Measurements from ENCODE around the gene RGP1. TPM values are rescaled to one million over a fixed set of nuclear protein-coding genes. Genes with fewer than 3 reads are reported as not detected.

Gene RGP1
- total and polyA plus RNA-seq, 9 of the 15 experiments (the other 6 are each of a cell fraction or from before 2014, with no cell fraction given), result 0.42 to 13.8 (median 6.7) TPM

- POLR2A ChIA-PET, result interaction anchor here (0.6 to 2.5 kb wide), 6 partner anchors 10 to 89 kb away, joined by 3 to 17 read pairs (median 6); no protein-coding TSS in a partner anchor
- H3K79me2 ChIP-seq (ENCODE audit: control insufficient read depth, insufficient read depth, low read length), result no peaks in the 10 kb centered on the region
- peaks cover 3% of the 10 kb centered on the region for H3K9me1 ChIP-seq (ENCODE audit: control insufficient read depth, insufficient read depth, low read length)
- BruUV-seq (replicated peaks), result no TSS peak
- no peak overlapping the region for H3K9ac ChIP-seq (ENCODE audit: insufficient read depth in 1 of 2, low read depth in 2 of 2, low read length in 2 of 2)
- peaks cover 90% of the 10 kb centered on the region; the same call in 2 of the 3 replicates for H3K36me3 ChIP-seq (ENCODE audit: control insufficient read depth, insufficient read depth, low read length)
- no peak overlapping the region for H3K4me3 ChIP-seq
- intact Hi-C loops (cut with micrococcal nuclease), result no loop called here
- CTCF ChIA-PET (ENCODE audit: low intra/inter-chr PET ratio), result no interaction called here
- 92% methylated on average over 18 of the region's 21 CpGs for WGBS (ENCODE audit: insufficient coverage, low coverage, missing lambda C conversion rate)
- no peaks in the 10 kb centered on the region for H3K27me3 ChIP-seq (ENCODE audit: control insufficient read depth in 2 of 2, insufficient read depth in 2 of 2, low read length in 2 of 2)
- no peaks in the 10 kb centered on the region for H4K20me1 ChIP-seq (replicated peaks; ENCODE audit: control insufficient read depth, insufficient read depth, low read length)
- no peaks in the 10 kb centered on the region for H3K9me3 ChIP-seq (replicated peaks; ENCODE audit: control insufficient read depth, insufficient read depth, low read depth, low read length)
- no peak overlapping the region for H2AFZ ChIP-seq (ENCODE audit: low read depth, low read length)
- DNase-seq (ENCODE audit: extremely low read depth in 1 of 4, low spot score in 3 of 4) (no peak), FAIRE-seq (no peak), ATAC-seq (no peak)
- no peak overlapping the region for H3K27ac ChIP-seq (ENCODE audit: extremely low read depth, low read depth, low read length)
- TF ChIP-seq, protein P1, sequence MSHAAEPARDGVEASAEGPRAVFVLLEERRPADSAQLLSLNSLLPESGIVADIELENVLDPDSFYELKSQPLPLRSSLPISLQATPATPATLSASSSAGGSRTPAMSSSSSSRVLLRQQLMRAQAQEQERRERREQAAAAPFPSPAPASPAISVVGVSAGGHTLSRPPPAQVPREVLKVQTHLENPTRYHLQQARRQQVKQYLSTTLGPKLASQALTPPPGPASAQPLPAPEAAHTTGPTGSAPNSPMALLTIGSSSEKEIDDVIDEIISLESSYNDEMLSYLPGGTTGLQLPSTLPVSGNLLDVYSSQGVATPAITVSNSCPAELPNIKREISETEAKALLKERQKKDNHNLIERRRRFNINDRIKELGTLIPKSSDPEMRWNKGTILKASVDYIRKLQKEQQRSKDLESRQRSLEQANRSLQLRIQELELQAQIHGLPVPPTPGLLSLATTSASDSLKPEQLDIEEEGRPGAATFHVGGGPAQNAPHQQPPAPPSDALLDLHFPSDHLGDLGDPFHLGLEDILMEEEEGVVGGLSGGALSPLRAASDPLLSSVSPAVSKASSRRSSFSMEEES (CRISPR knock-in tag; IDR thresholded peaks at IDR 0.05), result no peak
- TF ChIP-seq ERF (CRISPR knock-in tag; IDR thresholded peaks at IDR 0.05) (no peak), TARDBP (IDR thresholded peaks at IDR 0.05) (no peak), HNRNPH1 (optimal IDR thresholded peaks at IDR 0.05; ENCODE audit: low read depth, low read length) (no peak), GTF2A2 (tag; IDR thresholded peaks at IDR 0.05) (no peak), ZNF41 (CRISPR knock-in tag; conservative IDR thresholded peaks at IDR 0.05) (no peak), PREB (CRISPR knock-in tag; IDR thresholded peaks at IDR 0.05) (no peak), ZNF133 (CRISPR knock-in tag; IDR thresholded peaks at IDR 0.05) (no peak), ZNF707 (CRISPR knock-in tag; conservative IDR thresholded peaks at IDR 0.05) (no peak), BRCA1 (IDR thresholded peaks at IDR 0.05) (no peak), BRCA1 (CRISPR knock-in tag; IDR thresholded peaks at IDR 0.05) (no peak), E2F4 (CRISPR knock-in tag; IDR thresholded peaks at IDR 0.05; ENCODE audit: low read depth) (no peak)
- no peaks in the 10 kb centered on the region for H3K4me1 ChIP-seq (replicated peaks in 1 of 2; ENCODE audit: control insufficient read depth in 2 of 2, insufficient read depth in 2 of 2, low read length in 2 of 2)
- in situ Hi-C loops (cut with MboI), result no loop called here
- no peak overlapping the region for H3K4me2 ChIP-seq (ENCODE audit: insufficient read depth, low read length)
Measured at GRCh38 chr9:35711501-35712428, 37.3 kb upstream of the RGP1 start.
